HUES64 (cell line): ENCODE data around the gene GDPD3. TPM values are rescaled to one million over a fixed set of nuclear protein-coding genes. Genes with fewer than 3 reads are reported as not detected.

Source experiments
- H3K27ac ChIP-seq: 2 replicates; pipeline ENCODE4 v1.7.0; 2013; ENCODE audit warnings: low read depth, low read length, inconsistent platforms
- H3K27me3 ChIP-seq: 2 replicates; pipeline ENCODE4 v1.6.1; 2013; ENCODE audit warnings: mild to moderate bottlenecking, low read length; ENCODE audit not compliant: insufficient read depth
- H3K36me3 ChIP-seq: 2 replicates; pipeline ENCODE4 v1.6.1; 2013; ENCODE audit warnings: mild to moderate bottlenecking, low read length; ENCODE audit not compliant: insufficient read depth
- H3K4me1 ChIP-seq: 2 replicates; pipeline ENCODE4 v1.6.1; 2013; ENCODE audit warnings: mild to moderate bottlenecking, low read length, moderate library complexity; ENCODE audit not compliant: insufficient read depth
- H3K4me3 ChIP-seq: 2 replicates; pipeline ENCODE4 v1.5.1; 2013; ENCODE audit warnings: mild to moderate bottlenecking, low read length, moderate library complexity
- H3K9ac ChIP-seq: 2 replicates; pipeline ENCODE4 v1.6.1; 2013; ENCODE audit warnings: mild to moderate bottlenecking, low read depth, low read length
- H3K9me3 ChIP-seq: 2 replicates; pipeline ENCODE4 v1.6.1; 2013; ENCODE audit warnings: low read depth, low read length; ENCODE audit not compliant: insufficient read depth
- WGBS: fragments of 150-250, 120-280 bp; methylation state at CpG from one replicate; pipeline ENCODE4 v1.1.7; 2013; ENCODE audit warnings: missing lambda C conversion rate; 5-methylcytosine and 5-hydroxymethylcytosine counted together
- polyA plus RNA-seq, 2 experiments: library from polyadenylated mRNA; stranded (reverse); fragments of 50-300 nt; gene quantifications; one replicate each; pipeline ENCODE4 v1.2.3, GENCODE V29; 2013

GDPD3 gene, protein sequence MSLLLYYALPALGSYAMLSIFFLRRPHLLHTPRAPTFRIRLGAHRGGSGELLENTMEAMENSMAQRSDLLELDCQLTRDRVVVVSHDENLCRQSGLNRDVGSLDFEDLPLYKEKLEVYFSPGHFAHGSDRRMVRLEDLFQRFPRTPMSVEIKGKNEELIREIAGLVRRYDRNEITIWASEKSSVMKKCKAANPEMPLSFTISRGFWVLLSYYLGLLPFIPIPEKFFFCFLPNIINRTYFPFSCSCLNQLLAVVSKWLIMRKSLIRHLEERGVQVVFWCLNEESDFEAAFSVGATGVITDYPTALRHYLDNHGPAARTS
- polyA plus RNA-seq (2013, experiment 1 of 2) = 0.75 TPM
- 1.7 TPM for polyA plus RNA-seq (2013, experiment 2 of 2)

DNA sequence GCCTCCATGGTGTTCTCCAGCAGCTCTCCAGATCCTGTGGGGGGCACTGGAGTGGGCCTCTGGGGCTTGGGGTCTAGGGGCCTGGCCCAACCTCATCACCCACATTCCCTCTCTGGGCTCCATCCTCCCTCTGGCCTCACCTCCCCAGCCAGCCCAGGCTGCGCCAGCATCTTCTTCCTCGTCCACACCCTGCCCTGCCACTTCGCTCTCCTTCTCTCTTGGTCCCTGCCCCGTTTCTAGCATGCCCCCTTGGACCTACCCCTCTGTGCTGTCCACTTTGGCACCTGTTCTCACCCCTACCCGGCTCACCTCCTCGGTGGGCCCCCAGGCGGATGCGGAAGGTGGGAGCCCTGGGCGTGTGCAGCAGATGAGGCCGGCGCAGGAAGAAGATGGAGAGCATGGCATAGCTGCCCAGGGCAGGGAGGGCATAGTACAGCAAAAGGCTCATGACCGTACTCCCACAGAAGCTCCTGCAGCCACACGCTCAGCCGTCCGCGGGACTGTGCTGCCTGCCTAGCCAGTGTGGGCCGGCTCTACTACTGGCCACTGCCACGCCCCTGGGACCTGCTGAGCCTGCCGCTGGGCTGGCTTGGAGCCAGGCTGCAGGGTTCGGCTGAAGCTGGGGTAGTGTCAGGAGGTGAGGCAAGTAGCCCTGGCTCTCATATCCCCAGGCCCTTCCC lies at the start of gene GDPD3:
Gene GDPD3, minus strand, starts transcription at position 507 of the 680 bp plus-strand sequence. Its CDS starts 59 bp downstream, at position 448.
- H3K36me3 ChIP-seq = peaks cover 20% of the 10 kb centered on the region
- no peaks in the 10 kb centered on the region for H3K9me3 ChIP-seq
- H3K4me3 ChIP-seq = no peak within 1 kb of the TSS
- no peak within 1 kb of the TSS for H3K27ac ChIP-seq
- WGBS = 88% methylated on average over 20 of the region's 20 CpGs
- no peak within 1 kb of the TSS for H3K9ac ChIP-seq
- H3K27me3 ChIP-seq = no peaks in the 10 kb centered on the region
- no peaks in the 10 kb centered on the region for H3K4me1 ChIP-seq

DNA sequence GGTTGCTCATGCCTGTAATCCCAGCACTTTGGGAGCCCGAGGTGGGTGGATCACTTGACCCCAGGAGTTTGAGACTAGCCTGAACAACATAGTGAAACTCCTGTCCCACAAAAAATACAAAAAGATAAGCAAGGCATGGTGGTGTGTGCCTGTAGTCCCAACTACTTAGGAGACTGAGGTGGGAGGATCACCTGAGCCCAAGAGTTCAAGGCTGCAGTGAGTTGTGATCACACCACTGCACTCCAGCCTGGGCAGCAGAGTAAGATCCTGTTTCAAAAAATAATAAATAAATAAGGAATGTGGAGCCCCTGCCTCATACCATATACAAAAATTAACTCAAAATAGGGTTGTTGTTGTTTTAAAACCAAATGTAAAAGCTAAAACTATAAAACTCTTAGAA lies 43.9 kb upstream of the GDPD3 start:
- no peak overlapping the region for H3K27ac ChIP-seq
- WGBS = 94% methylated on average over 1 of the region's 1 CpG

DNA sequence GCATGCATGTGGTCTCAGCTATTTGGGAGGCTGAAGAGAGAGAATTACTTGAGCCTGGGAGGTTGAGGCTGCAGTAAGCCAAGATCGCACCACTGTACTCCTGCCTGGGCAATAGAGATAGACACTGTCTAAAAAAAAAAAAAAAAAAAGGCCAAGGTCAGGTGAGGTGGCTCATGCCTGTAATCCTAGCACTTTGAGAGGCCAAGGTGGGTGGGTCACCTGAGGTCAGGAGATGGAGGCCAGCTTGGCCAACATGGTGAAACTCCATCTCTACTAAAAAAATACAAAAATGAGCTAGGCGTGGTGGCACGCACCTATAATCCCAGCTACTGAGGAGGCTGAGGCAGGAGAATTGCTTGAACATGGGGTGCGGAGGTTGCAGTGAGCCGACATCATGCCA lies 41.9 kb upstream of the GDPD3 start:
- H3K9ac ChIP-seq = no peak overlapping the region
- WGBS = 88% methylated on average over 5 of the region's 5 CpGs
- H3K36me3 ChIP-seq = no peaks in the 10 kb centered on the region
- H3K27ac ChIP-seq = no peak overlapping the region
- H3K27me3 ChIP-seq = no peaks in the 10 kb centered on the region
- H3K9me3 ChIP-seq = no peaks in the 10 kb centered on the region
- H3K4me3 ChIP-seq = no peak overlapping the region
- no peaks in the 10 kb centered on the region for H3K4me1 ChIP-seq

More for the DNA sequence above, 43.9 kb upstream of the GDPD3 start:
- Histone ChIP-seq H3K27me3 (no peaks in the 10 kb centered on the region), H3K4me1 (no peaks in the 10 kb centered on the region), H3K9me3 (no peaks in the 10 kb centered on the region), H3K9ac (no peak overlapping the region), H3K36me3 (no peaks in the 10 kb centered on the region), H3K4me3 (no peak overlapping the region)

DNA sequence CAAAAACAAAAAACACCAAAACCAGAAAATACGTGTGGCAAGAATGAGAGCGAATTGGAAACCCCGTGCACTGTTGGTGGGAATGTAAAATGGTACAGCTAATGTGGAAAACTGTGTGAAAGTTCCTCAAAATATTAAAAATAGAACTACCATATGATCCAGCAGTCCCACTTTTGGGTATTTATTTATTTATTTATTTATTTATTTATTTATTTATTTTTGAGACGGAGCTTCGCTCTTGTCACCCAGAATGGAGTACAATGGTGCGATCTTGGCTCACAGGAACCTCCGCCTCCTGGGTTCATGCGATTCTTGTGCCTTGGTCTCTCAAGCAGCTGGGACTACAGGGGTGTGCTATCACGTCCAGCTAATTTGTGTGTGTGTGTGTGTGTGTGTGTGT lies 39.2 kb upstream of the GDPD3 start:
- no peak overlapping the region for H3K4me3 ChIP-seq
- no peaks in the 10 kb centered on the region for H3K4me1 ChIP-seq
- no peaks in the 10 kb centered on the region for H3K27me3 ChIP-seq
- no peak overlapping the region for H3K27ac ChIP-seq
- 93% methylated on average over 6 of the region's 9 CpGs for WGBS
- no peak overlapping the region for H3K9ac ChIP-seq
- no peaks in the 10 kb centered on the region for H3K36me3 ChIP-seq
- peaks cover 7% of the 10 kb centered on the region for H3K9me3 ChIP-seq

DNA sequence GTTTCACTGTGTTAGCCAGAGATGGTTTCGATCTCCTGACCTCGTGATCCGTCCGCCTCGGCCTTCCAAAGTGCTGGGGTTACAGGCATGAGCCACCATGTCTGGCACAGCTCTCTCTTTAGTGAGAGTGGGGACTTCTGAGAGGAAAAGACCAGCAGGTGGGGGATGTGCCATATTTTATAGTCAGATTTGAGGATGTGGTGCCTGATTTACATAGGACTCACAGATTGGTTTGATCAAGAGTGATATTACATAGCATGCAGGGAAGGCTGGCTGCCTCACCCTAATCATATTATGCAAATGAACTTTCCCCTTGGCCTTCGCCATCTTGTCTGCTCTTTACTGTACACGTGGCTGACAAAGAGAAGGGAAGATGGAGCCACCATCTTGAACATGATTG lies 37.8 kb upstream of the GDPD3 start:
- 93% methylated on average over 7 of the region's 7 CpGs for WGBS
- H3K27ac ChIP-seq = no peak overlapping the region
- H3K36me3 ChIP-seq = no peaks in the 10 kb centered on the region
- no peaks in the 10 kb centered on the region for H3K4me1 ChIP-seq
- H3K4me3 ChIP-seq = no peak overlapping the region
- no peaks in the 10 kb centered on the region for H3K27me3 ChIP-seq
- no peak overlapping the region for H3K9ac ChIP-seq
- H3K9me3 ChIP-seq = peaks cover 7% of the 10 kb centered on the region

DNA sequence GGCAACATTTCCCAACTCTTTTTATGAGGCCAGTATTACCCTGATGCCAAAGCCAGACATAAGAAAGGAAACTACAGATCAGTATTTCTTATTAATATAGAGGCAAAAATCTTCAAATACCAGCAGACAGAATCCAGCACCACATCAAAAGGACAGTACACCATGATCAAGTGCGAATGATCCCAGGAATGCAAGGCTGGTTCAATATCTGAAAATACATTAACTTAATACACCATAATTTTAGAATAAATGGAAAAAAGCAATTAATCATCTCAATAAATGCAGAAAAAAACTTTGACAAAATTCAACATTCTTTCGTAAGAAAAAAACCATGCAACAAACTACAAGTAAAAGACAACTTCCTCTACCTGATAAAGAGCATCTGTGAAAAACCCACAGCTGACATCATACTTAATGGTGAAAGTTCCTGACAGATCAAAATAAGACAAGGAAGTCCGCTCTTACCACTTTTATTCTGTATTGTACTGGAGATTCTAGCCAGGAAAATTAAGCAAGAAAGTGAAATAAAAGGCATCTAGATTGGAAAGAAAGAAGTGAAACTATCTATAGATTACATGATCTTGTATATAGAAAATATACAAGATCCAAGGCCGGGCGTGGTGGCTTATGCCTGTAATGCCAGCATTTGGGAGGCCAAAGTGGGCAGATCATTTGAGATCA lies 36.1 kb upstream of the GDPD3 start:
- no peak overlapping the region for H3K4me3 ChIP-seq
- peaks cover 7% of the 10 kb centered on the region for H3K9me3 ChIP-seq
- no peaks in the 10 kb centered on the region for H3K36me3 ChIP-seq
- H3K27me3 ChIP-seq = no peaks in the 10 kb centered on the region
- no peaks in the 10 kb centered on the region for H3K4me1 ChIP-seq
- no peak overlapping the region for H3K27ac ChIP-seq
- WGBS = 94% methylated on average over 4 of the region's 5 CpGs
- no peak overlapping the region for H3K9ac ChIP-seq

DNA sequence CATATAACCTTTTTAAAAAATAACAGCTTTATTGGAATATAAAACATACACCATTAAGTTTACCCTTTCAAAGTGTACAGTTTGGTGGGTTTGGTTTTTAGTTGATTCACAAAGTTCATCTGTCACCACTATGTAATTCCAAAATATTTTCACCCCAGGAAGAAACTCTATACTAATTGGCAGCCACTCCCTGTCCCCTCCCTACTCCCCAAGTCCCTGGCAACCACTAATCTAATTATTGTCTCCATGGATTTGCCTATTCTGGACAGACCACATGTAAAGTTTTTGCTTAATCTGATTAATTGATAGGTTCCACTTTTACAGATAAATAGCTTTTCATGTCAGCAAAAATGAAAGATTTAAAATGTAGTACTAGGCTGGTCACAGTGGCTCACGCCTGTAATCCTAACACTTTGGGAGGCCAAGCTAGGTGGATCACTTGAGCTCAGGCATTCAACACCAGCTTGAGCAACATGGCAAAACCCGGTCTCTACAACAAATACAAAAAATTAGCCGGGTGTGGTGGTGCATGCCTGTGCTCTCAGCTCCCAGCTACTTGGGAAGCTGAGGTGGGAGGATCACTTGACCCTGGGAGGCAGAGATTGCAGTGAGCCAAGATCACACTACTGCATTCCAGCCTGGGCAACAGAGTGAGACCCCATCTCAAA lies 34.6 kb upstream of the GDPD3 start:
- no peaks in the 10 kb centered on the region for H3K27me3 ChIP-seq
- no peak overlapping the region for H3K4me3 ChIP-seq
- H3K4me1 ChIP-seq = no peaks in the 10 kb centered on the region
- H3K36me3 ChIP-seq = no peaks in the 10 kb centered on the region
- no peak overlapping the region for H3K27ac ChIP-seq
- WGBS = 91% methylated on average over 3 of the region's 3 CpGs
- peaks cover 7% of the 10 kb centered on the region for H3K9me3 ChIP-seq
- no peak overlapping the region for H3K9ac ChIP-seq

DNA sequence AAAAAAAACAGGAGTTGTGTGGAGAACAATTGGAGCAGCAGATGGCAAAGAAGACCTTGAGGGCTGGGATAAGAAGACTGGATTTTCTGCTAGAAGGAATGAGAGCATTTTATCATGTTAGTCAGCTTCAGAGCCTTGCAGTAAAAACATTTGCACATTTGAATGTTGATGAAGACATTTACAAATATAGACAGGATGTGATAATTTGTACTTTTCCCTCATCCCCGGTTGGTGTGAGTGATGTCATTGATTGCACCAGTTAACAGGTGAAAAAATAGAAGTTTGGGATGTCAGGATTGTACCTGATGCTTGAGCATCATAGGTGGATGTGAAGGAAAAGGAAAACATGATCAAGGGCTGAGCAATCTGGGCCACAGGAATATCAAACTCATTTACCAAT lies 32.3 kb upstream of the GDPD3 start:
- Histone ChIP-seq H3K36me3 (no peaks in the 10 kb centered on the region), H3K9me3 (peaks cover 7% of the 10 kb centered on the region), H3K4me3 (no peak overlapping the region), H3K27me3 (no peaks in the 10 kb centered on the region), H3K4me1 (no peaks in the 10 kb centered on the region), H3K9ac (no peak overlapping the region), H3K27ac (no peak overlapping the region)
- WGBS = 82% methylated on average over 1 of the region's 1 CpG

DNA sequence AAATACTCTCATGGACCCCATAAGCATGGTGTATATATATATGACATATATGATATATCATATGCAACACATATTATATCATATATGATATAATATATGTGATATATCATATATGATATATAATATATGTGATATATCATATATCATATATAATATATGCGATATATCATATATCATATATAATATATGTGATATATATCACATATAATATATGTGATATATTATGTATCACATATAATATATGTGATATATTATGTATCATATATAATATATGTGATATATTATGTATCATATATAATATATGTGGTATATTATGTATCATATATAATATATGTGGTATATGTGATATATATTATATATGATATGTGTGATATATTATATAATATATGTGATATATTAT lies 31.6 kb upstream of the GDPD3 start:
- Histone ChIP-seq H3K9me3 (peaks cover 7% of the 10 kb centered on the region), H3K36me3 (no peaks in the 10 kb centered on the region), H3K4me3 (no peak overlapping the region), H3K4me1 (no peaks in the 10 kb centered on the region), H3K27ac (no peak overlapping the region), H3K27me3 (no peaks in the 10 kb centered on the region), H3K9ac (no peak overlapping the region)
- no CpG with 5 or more reads among the region's 1 CpG for WGBS

DNA sequence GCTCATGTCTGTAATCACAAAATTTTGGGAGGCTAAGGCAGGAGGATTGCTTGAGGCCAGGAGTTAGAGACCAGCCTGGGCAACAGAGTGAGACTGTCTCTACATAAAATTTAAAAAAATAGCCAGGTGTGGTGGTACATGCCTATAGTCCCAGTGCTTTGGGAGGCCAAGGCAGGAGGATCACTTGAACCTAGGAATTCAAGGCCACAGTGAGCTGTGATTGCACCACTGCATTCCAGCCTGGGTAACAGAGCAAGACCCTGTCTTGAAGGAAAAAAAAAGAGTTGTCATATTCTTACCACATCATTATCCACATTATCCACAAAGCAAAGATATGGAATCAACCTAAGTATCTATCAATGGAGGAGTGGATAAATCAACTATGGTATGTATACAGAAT lies 30.7 kb upstream of the GDPD3 start:
- H3K9ac ChIP-seq = no peak overlapping the region
- no peaks in the 10 kb centered on the region for H3K27me3 ChIP-seq
- H3K9me3 ChIP-seq = no peaks in the 10 kb centered on the region
- H3K4me1 ChIP-seq = no peaks in the 10 kb centered on the region
- no peaks in the 10 kb centered on the region for H3K36me3 ChIP-seq
- no peak overlapping the region for H3K4me3 ChIP-seq
- no peak overlapping the region for H3K27ac ChIP-seq

DNA sequence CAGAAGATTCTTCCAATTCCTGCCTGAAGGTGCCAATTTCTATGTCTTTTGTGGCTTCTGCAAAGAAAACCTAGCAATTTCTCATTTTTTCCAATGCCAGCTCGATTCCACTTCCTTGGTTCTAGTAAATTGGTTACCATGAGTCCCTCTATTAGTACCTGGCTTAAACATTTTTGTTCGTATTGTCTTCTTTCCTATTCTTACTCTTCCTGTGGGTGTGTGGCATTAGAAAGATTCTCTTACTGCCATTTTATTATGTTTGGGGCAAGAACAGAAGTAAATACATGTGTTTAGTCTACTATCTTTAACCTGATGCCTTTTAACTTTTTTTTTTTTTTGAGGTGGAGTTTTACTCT lies 30.0 kb upstream of the GDPD3 start:
- Histone ChIP-seq H3K9me3 (no peaks in the 10 kb centered on the region), H3K27ac (no peak overlapping the region), H3K9ac (no peak overlapping the region), H3K36me3 (no peaks in the 10 kb centered on the region), H3K27me3 (no peaks in the 10 kb centered on the region), H3K4me3 (no peak overlapping the region), H3K4me1 (no peaks in the 10 kb centered on the region)
- WGBS = 90% methylated on average over 1 of the region's 2 CpGs
